ENCODE results near the gene DHRS7. TPM values are rescaled to one million over a fixed set of nuclear protein-coding genes. Genes with fewer than 3 reads are reported as not detected.

DHRS7 gene
- total and polyA plus RNA-seq, 2 experiments from 2014 or later = 39.3 to 39.4 TPM

- H4K20me1 ChIP-seq (replicated peaks; ENCODE audit: insufficient read depth) = no peaks in the 10 kb centered on the region
- Mint-ChIP-seq H3K4me1 (peaks cover 10% of the 10 kb centered on the region), H3K9me3 (no peaks in the 10 kb centered on the region), H3K4me3 (no peak overlapping the region), H3K36me3 (ENCODE audit: low read depth) (no peaks in the 10 kb centered on the region), H3K27ac (no peak overlapping the region), H3K27me3 (ENCODE audit: insufficient read depth, low read depth, poor library complexity) (no peaks in the 10 kb centered on the region)
- DNase-seq (ENCODE audit: low spot score) (no peak), ATAC-seq (no peak)
- no peak overlapping the region for H2AFZ ChIP-seq
- H3K4me1 ChIP-seq (ENCODE audit: insufficient read depth) = no peaks in the 10 kb centered on the region
- H3K36me3 ChIP-seq (ENCODE audit: insufficient read depth) = no peaks in the 10 kb centered on the region
- no peak overlapping the region for H3K27ac ChIP-seq (ENCODE audit: low read depth)
- no peak overlapping the region for H3K4me3 ChIP-seq
- TF ChIP-seq ZNF462 (CRISPR knock-in tag; IDR thresholded peaks at IDR 0.05) (no peak), CTCF (conservative IDR thresholded peaks at IDR 0.05; ENCODE audit: low read depth in 2 of 2) (no peak), JUNB (IDR thresholded peaks at IDR 0.05; ENCODE audit: unreplicated experiment) (no peak), POLR2AphosphoS5 (IDR thresholded peaks at IDR 0.05; ENCODE audit: low read depth) (no peak), EZH2phosphoT487 (IDR thresholded peaks at IDR 0.05; ENCODE audit: unreplicated experiment) (no peak), CREB1 (CRISPR knock-in tag; IDR thresholded peaks at IDR 0.05; ENCODE audit: low read depth) (no peak), REST (IDR thresholded peaks at IDR 0.05; ENCODE audit: unreplicated experiment) (no peak), NANOG (IDR thresholded peaks at IDR 0.05; ENCODE audit: borderline replicate concordance) (no peak), ZNF331 (CRISPR knock-in tag; IDR thresholded peaks at IDR 0.05; ENCODE audit: low read depth) (no peak), STAT1 (IDR thresholded peaks at IDR 0.05; ENCODE audit: unreplicated experiment) (no peak), ETS1 (IDR thresholded peaks at IDR 0.05) (no peak), ZNF114 (CRISPR knock-in tag; IDR thresholded peaks at IDR 0.05) (no peak), EZH2 (IDR thresholded peaks at IDR 0.05; ENCODE audit: low read depth, unreplicated experiment) (no peak)
- H3K4me2 ChIP-seq = no peak overlapping the region
- H3K79me2 ChIP-seq (replicated peaks; ENCODE audit: insufficient read depth) = no peaks in the 10 kb centered on the region
- no peaks in the 10 kb centered on the region for H3F3A ChIP-seq (replicated peaks; ENCODE audit: low read depth)
- H3K27me3 ChIP-seq (ENCODE audit: insufficient read depth) = no peaks in the 10 kb centered on the region
- H3K9me2 ChIP-seq (ENCODE audit: insufficient read depth) = no peaks in the 10 kb centered on the region
These were observed 18.5 kb upstream of the DHRS7 start for GRCh38 chr14:60183741-60184140.
